Mucosa of rectum (tissue), 2 donors: ENCODE measurements around the gene TEX52.

Experiments
- H3K27ac ChIP-seq, 2 donors: one replicate each; pipeline ENCODE4 v1.7.0; 2013; ENCODE audit warnings: inconsistent platforms in 2 of 2, low read depth in 2 of 2, low read length in 2 of 2
- H3K27me3 ChIP-seq, 2 donors: one replicate each; pipeline ENCODE4 v1.7.0; 2013; ENCODE audit warnings: low read length in 2 of 2; ENCODE audit not compliant: control insufficient read depth in 2 of 2, insufficient read depth in 2 of 2
- H3K36me3 ChIP-seq, 2 donors: one replicate each; pipeline ENCODE4 v1.7.0; 2013; ENCODE audit warnings: low read length in 2 of 2; ENCODE audit not compliant: control insufficient read depth in 2 of 2, insufficient read depth in 2 of 2
- H3K4me1 ChIP-seq, 2 donors: one replicate each; pipeline ENCODE4 v1.7.0; 2013; ENCODE audit warnings: low read length in 2 of 2, mild to moderate bottlenecking in 1 of 2; ENCODE audit not compliant: control insufficient read depth in 2 of 2, insufficient read depth in 2 of 2
- H3K4me3 ChIP-seq, 2 donors: one replicate each; pipeline ENCODE4 v1.7.0; 2013; ENCODE audit warnings: low read length in 2 of 2
- H3K9ac ChIP-seq, 2 donors: one replicate each; pipeline ENCODE4 v1.7.0; 2013; ENCODE audit warnings: low read length in 2 of 2, low read depth in 1 of 2, mild to moderate bottlenecking in 1 of 2
- H3K9me3 ChIP-seq, 2 donors: one replicate each; pipeline ENCODE4 v1.7.0; 2013; ENCODE audit warnings: low read length in 2 of 2; ENCODE audit not compliant: control insufficient read depth in 2 of 2
- donor health status: healthy.
- donor health status: Normal muscosa, but diverticular disease.

Gene TEX52

DNA sequence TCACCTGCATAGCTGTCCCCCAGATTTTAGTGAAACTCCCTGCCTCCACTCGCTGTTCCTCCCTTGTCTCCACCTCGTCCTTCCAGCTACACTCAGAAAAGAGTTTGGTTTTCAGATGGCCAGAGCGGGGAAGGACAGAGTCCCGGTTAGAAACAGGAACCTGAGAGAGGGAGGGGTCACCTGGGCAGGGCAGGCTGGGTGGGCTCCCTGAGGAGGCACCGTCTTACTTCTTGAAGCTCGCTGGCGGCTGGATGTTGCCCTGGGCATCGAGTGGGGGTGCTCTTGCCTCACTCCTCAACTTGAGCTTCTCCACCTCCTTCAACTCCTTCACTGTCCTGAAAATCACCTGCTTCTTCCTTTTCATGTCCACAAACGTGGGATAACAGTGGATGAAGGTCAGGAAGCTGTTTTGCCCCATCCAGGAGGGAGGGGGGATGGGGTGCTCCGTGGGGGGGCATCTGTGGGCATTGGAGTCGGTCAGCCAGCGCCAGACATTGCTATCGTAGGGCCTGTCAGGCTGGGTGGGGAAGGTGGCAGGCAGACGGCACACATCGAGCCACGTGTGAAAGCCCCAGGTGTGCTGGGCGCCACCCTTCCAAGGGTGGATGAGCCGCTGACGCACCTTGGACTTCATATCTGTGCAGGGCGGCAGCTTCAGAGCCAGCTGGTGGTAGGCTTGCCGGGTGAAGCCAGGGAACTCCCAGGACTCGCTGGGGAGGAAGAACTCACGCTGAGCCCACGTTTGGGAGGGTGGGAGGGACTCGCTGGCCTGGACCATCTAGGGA, 2.0 kb downstream of the TEX52 start:
- Histone ChIP-seq H3K27ac (peak overlapping the region; percentile 72 to 74), H3K9me3 (no peaks in the 10 kb centered on the region), H3K27me3 (no peaks in the 10 kb centered on the region), H3K36me3 (peaks cover 2 to 11% of the 10 kb centered on the region in 2 donors), H3K4me3 (peak overlapping the region in 1 of 2 donors; percentile 9), H3K4me1 (peaks cover 7 to 20% of the 10 kb centered on the region in 2 donors), H3K9ac (peak overlapping the region; percentile 41 to 60)

DNA sequence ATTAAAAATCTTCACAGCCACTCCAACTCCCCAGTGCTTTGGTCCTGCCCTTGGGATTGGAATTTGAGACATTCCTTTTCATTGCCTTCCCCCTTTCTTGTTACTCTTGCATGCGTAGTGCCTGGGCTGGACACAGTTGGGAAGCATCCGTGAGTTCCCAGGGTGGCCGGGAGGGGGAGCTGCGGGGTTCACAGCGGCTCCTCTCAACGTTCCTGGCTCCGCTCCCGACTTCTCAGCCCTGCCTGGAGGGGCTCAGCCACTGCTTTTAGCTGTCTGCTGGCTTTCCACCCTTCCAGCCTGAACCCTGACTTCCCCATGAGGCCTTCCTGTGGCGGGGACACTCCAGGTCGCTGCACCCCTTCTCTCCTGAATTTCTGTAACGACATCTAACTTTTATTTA, 3.2 kb downstream of the TEX52 start:
- H3K27me3 ChIP-seq, result no peaks in the 10 kb centered on the region
- no peak overlapping the region for H3K4me3 ChIP-seq
- H3K36me3 ChIP-seq, result peaks cover 0 to 11% of the 10 kb centered on the region in 2 donors
- no peak overlapping the region for H3K27ac ChIP-seq
- no peak overlapping the region for H3K9ac ChIP-seq
- peaks cover 7 to 24% of the 10 kb centered on the region in 2 donors for H3K4me1 ChIP-seq
- H3K9me3 ChIP-seq, result no peaks in the 10 kb centered on the region

DNA sequence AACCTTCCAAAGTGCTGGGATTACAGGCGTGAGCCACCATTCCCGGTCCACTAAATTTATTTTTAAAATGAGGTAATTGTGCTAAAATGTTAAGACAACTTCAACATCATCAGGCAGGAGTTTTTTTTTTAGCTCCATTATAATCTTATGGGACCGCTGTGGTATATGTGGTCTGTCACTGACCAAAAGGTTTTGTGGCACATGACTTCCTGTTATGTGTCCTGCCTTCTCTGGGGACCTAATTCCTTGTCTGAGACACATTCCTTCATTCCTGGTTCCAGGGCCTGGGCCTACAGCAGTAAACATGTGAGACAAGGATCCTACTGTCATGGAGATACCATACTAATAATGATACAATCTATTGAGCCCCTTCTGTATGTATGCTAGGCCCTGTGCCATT, 4.9 kb downstream of the TEX52 start:
- Histone ChIP-seq H3K4me3 (no peak overlapping the region), H3K27ac (no peak overlapping the region), H3K9ac (no peak overlapping the region), H3K27me3 (no peaks in the 10 kb centered on the region), H3K9me3 (no peaks in the 10 kb centered on the region), H3K4me1 (peaks cover 7 to 24% of the 10 kb centered on the region in 2 donors), H3K36me3 (peaks cover 0 to 5% of the 10 kb centered on the region in 2 donors)

DNA sequence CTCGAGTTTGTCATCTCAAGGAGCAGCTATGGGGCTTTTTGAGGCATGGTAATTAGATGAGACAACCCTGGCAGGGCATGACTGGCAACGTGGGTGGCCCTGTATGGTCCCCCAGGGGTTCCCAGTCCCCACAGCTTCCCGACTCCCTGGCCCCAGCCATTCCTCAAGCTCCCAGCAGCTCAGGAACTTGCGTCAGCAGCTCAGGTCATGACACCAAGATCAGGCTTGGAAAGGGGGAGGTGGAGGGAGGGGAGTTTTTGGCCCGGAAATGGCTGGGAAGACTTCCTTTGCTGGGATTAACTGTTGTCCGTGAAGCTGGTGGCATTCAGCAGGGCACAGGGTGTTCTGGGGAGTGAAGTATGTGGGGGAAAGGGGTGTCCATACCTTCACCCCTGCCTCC, 11.6 kb downstream of the TEX52 start:
- H3K4me1 ChIP-seq, result peaks cover 0 to 5% of the 10 kb centered on the region in 2 donors
- H3K36me3 ChIP-seq, result peaks cover 0 to 17% of the 10 kb centered on the region in 2 donors
- no peak overlapping the region for H3K9ac ChIP-seq
- no peaks in the 10 kb centered on the region for H3K27me3 ChIP-seq
- H3K9me3 ChIP-seq, result no peaks in the 10 kb centered on the region
- H3K4me3 ChIP-seq, result no peak overlapping the region
- H3K27ac ChIP-seq, result no peak overlapping the region

DNA sequence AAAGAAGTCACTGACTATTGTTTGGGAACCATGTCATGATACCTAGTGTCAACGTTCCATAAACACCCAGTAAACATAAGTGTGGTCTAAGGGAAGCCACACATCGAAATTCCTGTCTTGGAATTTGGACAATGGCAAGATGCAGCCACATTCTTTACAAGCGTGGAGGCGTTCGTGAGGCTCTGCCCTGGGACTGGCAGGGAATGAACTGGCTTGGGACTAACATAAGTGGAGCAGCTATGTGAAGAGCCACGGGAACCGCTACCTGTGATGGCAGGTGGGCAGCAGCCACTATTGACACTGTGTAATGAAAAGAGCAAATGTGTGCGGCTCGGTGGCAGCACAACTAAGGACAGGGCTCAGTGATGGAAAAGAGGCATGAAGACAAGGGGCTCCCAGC, 12.1 kb downstream of the TEX52 start:
- Histone ChIP-seq H3K9me3 (no peaks in the 10 kb centered on the region), H3K4me3 (no peak overlapping the region), H3K9ac (no peak overlapping the region), H3K36me3 (peaks cover 0 to 17% of the 10 kb centered on the region in 2 donors), H3K27ac (no peak overlapping the region), H3K4me1 (peaks cover 0 to 3% of the 10 kb centered on the region in 2 donors), H3K27me3 (no peaks in the 10 kb centered on the region)

DNA sequence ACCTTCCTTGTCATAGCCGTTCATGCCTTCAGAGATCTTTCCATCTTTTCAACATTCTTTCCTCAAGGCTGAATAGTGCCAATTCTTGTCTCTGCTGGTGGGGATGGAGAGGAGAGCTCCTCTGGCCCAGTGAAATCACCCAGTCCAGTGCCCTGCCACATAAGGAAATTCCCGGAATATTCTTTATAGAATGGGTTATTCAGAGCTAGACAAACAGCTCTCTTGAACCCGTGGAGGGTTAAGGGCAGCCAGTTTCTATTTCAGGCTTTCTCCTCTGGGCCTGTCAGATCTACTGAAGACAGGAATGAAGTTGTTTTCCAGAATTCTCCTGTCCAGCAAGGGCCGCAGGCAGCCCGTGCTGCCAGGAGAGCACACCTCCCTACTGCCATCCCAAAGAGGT, 13.9 kb downstream of the TEX52 start:
- Histone ChIP-seq H3K4me1 (no peaks in the 10 kb centered on the region), H3K36me3 (peaks cover 0 to 18% of the 10 kb centered on the region in 2 donors), H3K9me3 (no peaks in the 10 kb centered on the region), H3K4me3 (no peak overlapping the region), H3K27me3 (no peaks in the 10 kb centered on the region), H3K9ac (no peak overlapping the region), H3K27ac (no peak overlapping the region)

DNA sequence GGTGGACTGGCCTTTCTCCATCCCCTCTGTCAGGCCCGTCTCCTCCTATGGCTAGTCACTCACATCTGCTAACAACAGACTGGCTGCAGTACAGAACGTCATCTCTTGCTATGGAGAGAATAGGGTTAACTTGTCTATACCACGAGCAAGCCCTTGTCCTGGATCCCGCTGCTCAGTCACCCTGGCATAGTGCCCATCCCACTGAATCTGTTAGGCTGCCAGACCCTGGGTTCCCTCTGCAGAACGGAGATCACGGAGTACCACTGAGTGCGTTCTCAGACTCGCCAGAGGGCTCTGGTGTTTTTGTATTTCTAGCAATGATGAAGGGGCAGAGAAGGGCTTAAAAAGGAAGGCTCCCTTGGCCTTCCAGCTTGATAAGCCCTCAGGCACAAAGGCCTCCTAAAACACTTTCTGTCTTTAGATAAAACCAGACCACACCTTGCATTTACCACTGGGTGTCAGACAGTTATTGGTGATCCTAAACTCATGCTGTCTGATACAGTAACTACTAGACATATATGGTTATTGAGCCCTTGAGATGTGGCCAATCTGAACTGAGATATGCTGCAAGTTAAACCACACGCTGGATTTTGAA, 15.7 kb downstream of the TEX52 start:
- H3K9me3 ChIP-seq, result no peaks in the 10 kb centered on the region

DNA sequence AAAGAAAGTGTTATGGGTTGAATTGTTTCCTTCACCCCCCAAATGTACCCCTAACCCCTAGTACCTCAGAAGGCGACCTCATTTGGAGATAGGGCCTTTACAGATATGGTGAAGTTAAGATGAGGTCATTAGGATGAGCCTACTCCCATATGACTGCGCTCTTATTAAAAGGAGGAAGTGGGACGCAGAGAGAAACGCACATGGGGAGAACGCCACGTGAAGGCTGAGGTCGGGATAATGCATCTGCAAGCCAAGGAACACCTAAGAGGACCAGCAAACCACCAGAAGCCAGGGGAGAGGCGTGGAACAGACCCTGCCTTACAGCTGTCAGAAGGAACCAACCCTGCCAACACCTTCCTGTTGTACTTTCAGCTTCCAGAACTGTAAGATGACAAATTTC, 20.3 kb downstream of the TEX52 start:
- Histone ChIP-seq H3K4me1 (peaks cover 0 to 3% of the 10 kb centered on the region in 2 donors), H3K4me3 (no peak overlapping the region), H3K9me3 (no peaks in the 10 kb centered on the region), H3K9ac (no peak overlapping the region), H3K27me3 (peaks cover 0 to 3% of the 10 kb centered on the region in 2 donors), H3K36me3 (peaks cover 0 to 9% of the 10 kb centered on the region in 2 donors), H3K27ac (no peak overlapping the region)

More for the DNA sequence above, 15.7 kb downstream of the TEX52 start:
- H3K4me3 ChIP-seq, result no peak overlapping the region
- H3K27me3 ChIP-seq, result no peaks in the 10 kb centered on the region
- H3K27ac ChIP-seq, result no peak overlapping the region
- H3K4me1 ChIP-seq, result no peaks in the 10 kb centered on the region
- H3K9ac ChIP-seq, result no peak overlapping the region
- H3K36me3 ChIP-seq, result peaks cover 0 to 17% of the 10 kb centered on the region in 2 donors

DNA sequence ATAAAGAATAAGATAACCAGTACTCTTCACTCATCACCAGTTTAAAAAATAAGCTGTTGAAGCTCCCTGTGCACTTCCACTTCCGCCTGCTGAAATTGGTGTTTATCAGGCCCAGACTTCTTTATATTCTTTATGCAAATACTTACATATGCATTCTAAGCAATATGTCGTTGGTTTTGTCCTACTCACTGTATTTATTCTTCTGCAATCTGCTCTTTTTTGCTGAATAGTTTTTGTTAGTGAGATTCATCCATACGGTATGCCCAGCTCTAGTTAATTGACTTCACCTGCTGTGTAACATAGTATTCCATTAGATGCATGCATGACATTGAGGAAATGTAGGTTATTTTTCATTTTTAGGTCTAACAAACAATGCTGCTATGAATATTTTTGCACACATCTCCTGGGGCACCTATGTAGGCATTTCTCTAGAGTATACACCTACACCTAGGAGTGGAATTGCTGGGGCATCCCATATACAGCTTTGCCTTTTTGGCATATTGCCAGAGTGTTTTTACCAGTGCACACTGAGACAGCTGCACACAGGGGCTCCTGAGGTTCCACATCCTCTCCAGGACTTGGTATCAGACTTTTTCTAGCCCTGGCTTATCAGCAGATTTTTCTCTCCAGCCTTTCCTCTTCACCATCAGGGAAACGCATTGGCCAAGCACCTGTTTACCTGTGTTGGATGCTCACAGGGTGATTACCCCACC, 21.0 kb downstream of the TEX52 start:
- Histone ChIP-seq H3K27ac (no peak overlapping the region), H3K9ac (no peak overlapping the region), H3K27me3 (peaks cover 0 to 3% of the 10 kb centered on the region in 2 donors), H3K4me1 (peaks cover 0 to 3% of the 10 kb centered on the region in 2 donors), H3K9me3 (no peaks in the 10 kb centered on the region), H3K36me3 (peaks cover 0 to 6% of the 10 kb centered on the region in 2 donors), H3K4me3 (no peak overlapping the region)
